ENCODE data around the gene UGT1A9. TPM values are rescaled to one million over a fixed set of nuclear protein-coding genes. Genes with fewer than 3 reads are reported as not detected.
A peak's percentile ranks its signal among the peaks of the same experiment; 100 is the strongest.
"Not testable (repeated sequence)": the region's sequence is repeated elsewhere in the genome, so short reads cannot be mapped to it uniquely, and the experiment has no call there.

The UGT1A9 gene
- total RNA-seq, 1 experiment from 2014 or later, result 0.07 TPM

GRCh38 chr2:233711312-233712008 lies 39.8 kb downstream of the UGT1A9 start:
- peak; percentile 79 for DNase-seq (ENCODE audit: low read depth)

- no peak for DNase-seq (ENCODE audit: low read depth)
These were observed 41.0 kb downstream of the UGT1A9 start, which contains the start of gene UGT1A5 for GRCh38 chr2:233712611-233713261. Gene UGT1A5 (plus strand): TSS chr2:233712907. CDS start chr2:233712992, 85 bp downstream.

GRCh38 chr2:233713262-233713615 lies 41.5 kb downstream of the UGT1A9 start:
- DNase-seq (ENCODE audit: low read depth), result no peak

- DNase-seq (ENCODE audit: low read depth), result peak; percentile 66
These were observed 42.4 kb downstream of the UGT1A9 start for GRCh38 chr2:233714121-233714520.

GRCh38 chr2:233718552-233718951 lies 46.9 kb downstream of the UGT1A9 start, which contains the start of gene UGT1A4:
Gene UGT1A4 (plus strand): TSS chr2:233718736. CDS start chr2:233718821, 85 bp downstream.
- DNase-seq (ENCODE audit: low read depth), result no peak

GRCh38 chr2:233728723-233729301 lies 57.1 kb downstream of the UGT1A9 start, which contains the start of gene UGT1A3:
Gene UGT1A3 (plus strand): TSS chr2:233729042. CDS start chr2:233729127, 85 bp downstream.
- DNase-seq (ENCODE audit: low read depth), result no peak

GRCh38 chr2:233736868-233737653 lies 65.4 kb downstream of the UGT1A9 start:
- not testable (repeated sequence) for DNase-seq (ENCODE audit: low read depth)

GRCh38 chr2:233740870-233741269 lies 69.2 kb downstream of the UGT1A9 start:
- no peak for DNase-seq (ENCODE audit: low read depth)

GRCh38 chr2:233743464-233744259 lies 72.0 kb downstream of the UGT1A9 start:
- no peak for DNase-seq (ENCODE audit: low read depth)

GRCh38 chr2:233745073-233745755 lies 73.5 kb downstream of the UGT1A9 start:
- DNase-seq (ENCODE audit: low read depth), result no peak

- not testable (repeated sequence) for DNase-seq (ENCODE audit: low read depth)
These were observed 74.1 kb downstream of the UGT1A9 start for GRCh38 chr2:233745838-233746237.

GRCh38 chr2:233746475-233747282 lies 75.0 kb downstream of the UGT1A9 start:
- DNase-seq (ENCODE audit: low read depth), result peak; percentile 17

GRCh38 chr2:233747283-233747544 lies 75.5 kb downstream of the UGT1A9 start:
- no peak for DNase-seq (ENCODE audit: low read depth)

GRCh38 chr2:233750689-233751088 lies 79.0 kb downstream of the UGT1A9 start:
- DNase-seq (ENCODE audit: low read depth), result not testable (repeated sequence)

GRCh38 chr2:233751212-233752009 lies 79.7 kb downstream of the UGT1A9 start:
- DNase-seq (ENCODE audit: low read depth), result not testable (repeated sequence)

- DNase-seq (ENCODE audit: low read depth), result no peak
These were observed 83.3 kb downstream of the UGT1A9 start for GRCh38 chr2:233754872-233755611.

- no peak for DNase-seq (ENCODE audit: low read depth)
These were observed 84.9 kb downstream of the UGT1A9 start for GRCh38 chr2:233756429-233757081.

GRCh38 chr2:233758141-233758540 lies 86.4 kb downstream of the UGT1A9 start:
- no peak for DNase-seq (ENCODE audit: low read depth)

Measured in M059J (cell line).